ENCODE measurements around the gene APBB2.

The APBB2 gene

DNA sequence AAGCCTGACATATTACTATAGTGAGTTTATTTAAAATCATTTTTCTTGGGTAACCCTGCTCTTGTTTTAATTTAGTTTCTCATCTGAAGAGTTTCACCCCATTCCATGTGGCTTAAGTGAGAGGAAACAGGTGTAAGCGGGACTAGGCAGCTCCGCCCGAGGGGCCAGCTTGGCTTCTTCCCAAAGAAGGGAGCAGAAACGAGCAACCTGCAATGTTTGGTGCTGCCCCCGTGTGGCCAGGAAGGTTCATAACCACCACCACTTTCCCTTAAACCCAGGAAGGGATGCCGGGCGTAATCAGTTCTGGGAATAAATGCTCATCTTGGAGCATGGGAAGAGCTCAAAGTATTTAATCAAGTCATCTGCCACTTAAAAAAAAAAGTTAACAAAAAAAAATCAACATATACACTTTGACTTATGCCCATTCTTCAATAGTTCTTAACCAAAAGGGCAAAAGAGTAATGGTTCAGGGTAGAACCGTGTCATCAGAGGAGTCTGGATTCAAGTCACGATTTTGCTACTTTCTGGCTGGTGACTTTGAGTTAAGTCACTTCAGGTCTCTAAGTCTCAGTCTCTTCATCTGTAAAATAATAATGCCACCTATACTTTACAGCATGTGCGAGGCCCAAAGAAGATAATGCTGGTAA is 316.7 kb downstream of the APBB2 start:
- in situ Hi-C loops (cut with HindIII; ENCODE audit: low pct_unique_long_range_greater_than_20kb, low sequenced_read_pairs), result no loop called here
- peak; percentile 61 to 63 for DNase-seq (ENCODE audit: low read depth in 1 of 2, low spot score in 1 of 2)
- TF ChIP-seq JUND (IDR thresholded peaks at IDR 0.05; ENCODE audit: low read depth), result no peak

DNA sequence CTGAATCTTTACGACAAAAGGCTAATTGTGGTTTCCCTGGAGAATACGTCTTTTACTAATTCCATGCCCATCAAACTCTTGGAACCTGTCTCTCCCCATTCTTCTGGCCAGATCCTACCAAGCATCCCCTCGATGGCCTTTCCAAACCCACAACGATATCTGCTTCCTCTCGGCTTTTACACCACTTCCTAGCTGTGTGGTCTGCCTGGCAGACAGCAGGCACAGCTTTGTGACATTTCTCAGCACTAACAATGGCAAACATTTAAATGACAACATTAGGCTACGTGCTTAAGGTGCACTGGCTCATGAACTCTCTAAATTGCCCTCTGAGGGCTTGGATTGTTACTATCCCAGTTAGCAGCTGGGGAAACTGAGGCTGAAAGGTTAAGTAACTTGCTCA is 323.6 kb downstream of the APBB2 start:
- no peak for TF ChIP-seq JUND (IDR thresholded peaks at IDR 0.05; ENCODE audit: low read depth)
- in situ Hi-C loops (cut with HindIII; ENCODE audit: low pct_unique_long_range_greater_than_20kb, low sequenced_read_pairs), result no loop called here
- no peak for DNase-seq (ENCODE audit: low read depth in 1 of 2, low spot score in 1 of 2)

DNA sequence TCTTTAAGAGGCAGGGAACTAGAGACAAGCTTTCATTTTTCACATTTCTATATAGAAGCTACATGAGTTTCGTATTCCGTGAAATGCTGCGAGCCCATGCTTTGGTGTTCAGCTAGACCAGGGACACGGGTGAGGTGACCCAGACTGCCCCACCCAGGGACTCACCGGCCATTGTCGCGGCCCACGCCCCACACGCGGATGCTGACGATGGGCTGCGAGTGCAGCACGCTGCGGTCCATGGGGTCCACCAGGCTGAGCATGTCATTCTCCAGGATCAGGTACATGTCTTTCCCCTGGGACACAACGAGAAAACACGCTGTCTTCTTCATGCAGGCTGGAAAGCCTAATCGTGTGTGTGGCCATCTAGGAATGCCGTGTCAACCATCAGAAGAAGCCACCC is 324.1 kb downstream of the APBB2 start:
- no peak for DNase-seq (ENCODE audit: low read depth in 1 of 2, low spot score in 1 of 2)
- TF ChIP-seq JUND (IDR thresholded peaks at IDR 0.05; ENCODE audit: low read depth), result no peak
- in situ Hi-C loops (cut with HindIII; ENCODE audit: low pct_unique_long_range_greater_than_20kb, low sequenced_read_pairs), result no loop called here

DNA sequence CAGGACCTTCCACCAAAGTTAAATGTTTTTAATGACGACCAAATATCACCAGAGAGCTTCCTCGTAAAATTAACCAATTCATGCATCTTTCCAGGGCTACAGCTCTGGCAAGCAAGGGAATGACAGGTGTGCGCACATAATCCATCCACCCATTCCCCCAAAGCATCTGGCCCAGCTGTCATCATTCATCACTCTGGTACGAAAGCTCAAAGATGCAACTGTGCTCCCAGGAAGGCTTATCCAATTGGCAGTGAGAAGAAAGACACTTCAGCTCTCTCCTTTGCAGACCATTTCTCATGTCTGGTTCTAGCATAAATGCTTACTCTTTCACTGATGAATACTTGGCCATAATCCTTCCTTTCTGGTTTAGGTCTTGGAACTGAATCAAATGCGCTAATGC is 325.4 kb downstream of the APBB2 start:
- DNase-seq (ENCODE audit: low read depth in 1 of 2, low spot score in 1 of 2), result no peak
- no peak for TF ChIP-seq JUND (IDR thresholded peaks at IDR 0.05; ENCODE audit: low read depth)

DNA sequence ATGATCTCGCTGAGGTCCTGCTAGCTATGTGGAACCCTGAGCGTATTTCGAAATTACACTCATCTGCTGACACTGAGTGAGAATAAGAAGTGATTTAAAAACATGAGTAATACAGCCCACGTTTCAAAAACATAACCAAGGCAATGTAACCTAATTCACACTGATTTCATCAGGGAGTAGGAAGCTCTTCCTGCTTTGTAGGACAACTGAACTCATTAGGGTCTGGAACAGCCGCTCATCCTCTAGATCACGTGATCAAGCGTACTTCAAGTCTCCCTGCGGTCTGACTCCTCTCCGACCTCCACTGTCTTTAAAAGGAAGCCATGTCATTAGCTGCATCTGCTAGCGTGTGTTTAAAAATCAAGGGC is 326.6 kb downstream of the APBB2 start:
- DNase-seq (ENCODE audit: low read depth in 1 of 2, low spot score in 1 of 2), result no peak
- no peak for TF ChIP-seq JUND (IDR thresholded peaks at IDR 0.05; ENCODE audit: low read depth)
- in situ Hi-C loops (cut with HindIII; ENCODE audit: low pct_unique_long_range_greater_than_20kb, low sequenced_read_pairs), result no loop called here

More for the DNA sequence above, 325.4 kb downstream of the APBB2 start:
- in situ Hi-C loops (cut with HindIII; ENCODE audit: low pct_unique_long_range_greater_than_20kb, low sequenced_read_pairs), result no loop called here

DNA sequence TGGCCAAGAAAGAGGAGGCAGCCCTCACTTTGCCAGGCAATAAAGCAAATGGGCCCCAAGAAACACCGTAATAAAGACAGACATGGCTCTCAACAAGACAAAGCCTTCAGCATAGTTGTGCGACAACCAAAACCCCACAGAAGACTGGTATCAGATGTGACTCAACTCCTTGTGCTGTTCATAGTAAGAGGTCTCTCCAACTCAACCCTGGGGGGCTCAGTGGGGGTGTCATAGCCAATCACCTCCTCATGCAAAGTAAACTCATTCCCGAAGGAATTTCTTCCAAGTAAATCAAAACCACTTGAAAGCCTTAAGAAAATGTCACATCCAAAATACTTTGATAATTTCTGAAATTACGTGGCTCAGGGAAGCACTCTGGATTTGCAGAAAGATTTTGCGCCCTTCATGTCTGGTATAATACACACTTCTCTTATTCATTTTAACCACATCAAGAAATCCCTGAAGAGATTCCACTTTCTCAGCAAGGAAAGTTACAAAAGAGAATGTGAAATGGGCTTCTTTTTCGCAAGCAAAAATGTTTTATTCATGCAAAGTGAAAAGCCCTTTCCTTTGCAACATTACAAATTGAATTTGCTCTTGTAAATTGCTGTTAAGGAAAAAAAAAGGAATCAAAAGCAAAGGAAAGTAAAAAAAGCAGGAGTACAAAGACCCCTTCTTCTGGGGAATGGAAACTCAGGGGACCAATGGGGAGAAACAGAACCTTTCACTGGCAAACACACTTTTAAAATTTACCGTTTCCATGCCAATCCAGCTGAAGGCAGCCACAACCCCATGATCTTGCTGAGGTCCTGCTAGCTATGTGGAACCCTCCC is 327.2 kb downstream of the APBB2 start:
- DNase-seq (ENCODE audit: low read depth in 1 of 2, low spot score in 1 of 2), result no peak
- in situ Hi-C loops (cut with HindIII; ENCODE audit: low pct_unique_long_range_greater_than_20kb, low sequenced_read_pairs), result no loop called here
- no peak for TF ChIP-seq JUND (IDR thresholded peaks at IDR 0.05; ENCODE audit: low read depth)

DNA sequence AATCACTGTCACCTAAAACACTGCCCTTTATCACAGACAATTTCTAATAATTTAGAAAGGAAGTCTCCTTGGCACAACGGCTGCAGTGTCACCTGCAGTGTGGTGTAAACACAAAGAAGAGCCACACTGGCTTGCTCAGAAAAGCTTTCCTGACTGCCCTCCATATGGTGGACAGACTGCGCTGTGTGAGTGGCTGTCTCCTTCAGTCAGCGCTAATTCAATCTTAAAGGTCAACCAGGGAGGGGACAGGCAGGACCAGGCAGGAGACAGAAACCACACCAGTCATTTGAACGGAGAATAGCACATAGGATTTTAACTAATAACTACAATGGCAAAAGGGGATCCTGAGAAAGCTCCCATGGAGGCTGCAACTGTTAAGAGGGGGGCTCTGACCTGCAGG is 332.5 kb downstream of the APBB2 start:
- in situ Hi-C loops (cut with HindIII; ENCODE audit: low pct_unique_long_range_greater_than_20kb, low sequenced_read_pairs), result no loop called here
- TF ChIP-seq JUND (IDR thresholded peaks at IDR 0.05; ENCODE audit: low read depth), result no peak
- DNase-seq (ENCODE audit: low read depth in 1 of 2, low spot score in 1 of 2), result no peak

DNA sequence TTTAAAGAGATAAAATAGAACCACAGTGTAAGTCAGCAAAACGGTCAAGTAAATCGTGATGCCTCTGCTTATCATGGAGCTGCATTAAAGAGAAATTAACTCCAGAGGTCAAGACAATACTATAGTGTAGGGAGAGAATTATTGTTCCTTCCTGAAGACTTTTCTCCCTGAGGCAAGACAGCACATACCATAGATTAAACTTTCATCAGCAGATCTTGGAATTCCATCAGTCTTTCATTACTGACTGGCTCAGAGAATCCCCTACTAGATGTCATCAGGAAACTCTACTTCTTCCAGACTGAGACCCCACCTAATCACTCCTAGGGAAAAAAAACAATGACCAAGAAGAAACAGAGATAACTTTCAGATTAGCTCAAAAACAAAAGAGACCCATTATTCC is 333.2 kb downstream of the APBB2 start:
- in situ Hi-C loops (cut with HindIII; ENCODE audit: low pct_unique_long_range_greater_than_20kb, low sequenced_read_pairs), result no loop called here
- DNase-seq (ENCODE audit: low read depth in 1 of 2, low spot score in 1 of 2), result no peak
- TF ChIP-seq JUND (IDR thresholded peaks at IDR 0.05; ENCODE audit: low read depth), result no peak

DNA sequence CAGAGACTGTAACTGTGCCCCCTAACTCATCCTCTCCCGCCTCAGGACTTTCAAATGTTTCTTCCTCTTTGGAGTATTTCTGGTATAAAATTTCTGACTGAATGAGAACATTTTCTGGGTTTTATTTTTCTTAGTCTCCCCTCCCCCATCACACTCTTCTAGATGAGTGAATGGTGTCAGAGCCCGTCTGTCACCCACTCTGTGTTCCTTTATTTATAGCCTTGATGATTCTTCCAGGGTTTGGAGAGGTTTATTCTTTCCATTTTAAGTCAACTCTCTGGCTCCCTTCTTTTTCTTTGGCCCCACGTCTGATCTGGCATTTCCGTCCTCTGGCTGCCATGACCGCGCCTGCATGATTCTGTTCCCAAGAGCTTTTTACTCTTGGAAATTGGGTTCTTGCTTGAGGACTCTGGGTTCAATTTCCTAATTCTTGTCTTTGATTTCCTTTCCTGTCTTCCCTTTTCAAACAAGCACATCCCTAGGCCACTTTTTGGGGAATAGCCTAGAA is 335.7 kb downstream of the APBB2 start:
- TF ChIP-seq JUND (IDR thresholded peaks at IDR 0.05; ENCODE audit: low read depth), result no peak
- no peak for DNase-seq (ENCODE audit: low read depth in 1 of 2, low spot score in 1 of 2)
- in situ Hi-C loops (cut with HindIII; ENCODE audit: low pct_unique_long_range_greater_than_20kb, low sequenced_read_pairs), result no loop called here

DNA sequence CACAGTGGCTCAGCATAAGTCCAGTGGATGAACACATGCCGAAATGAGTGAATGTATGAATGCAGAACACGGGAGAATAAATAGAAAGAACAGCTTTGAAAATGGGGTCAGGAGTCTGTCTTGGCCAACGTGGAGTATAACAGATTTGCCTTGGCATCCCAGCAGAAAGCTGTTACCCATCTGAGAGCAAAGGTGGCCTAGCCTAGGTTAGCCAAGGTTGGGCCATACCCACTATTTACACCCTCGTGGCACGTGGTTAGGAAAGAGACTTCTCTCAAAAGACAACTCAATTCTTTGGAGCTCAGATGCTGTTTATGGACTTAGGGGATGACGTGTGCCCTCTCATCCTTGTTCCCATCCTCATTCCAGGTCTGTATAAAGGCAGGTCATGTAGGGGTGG is 337.3 kb downstream of the APBB2 start:
- in situ Hi-C loops (cut with HindIII; ENCODE audit: low pct_unique_long_range_greater_than_20kb, low sequenced_read_pairs), result no loop called here
- TF ChIP-seq JUND (IDR thresholded peaks at IDR 0.05; ENCODE audit: low read depth), result no peak
- DNase-seq (ENCODE audit: low read depth in 1 of 2, low spot score in 1 of 2), result no peak

DNA sequence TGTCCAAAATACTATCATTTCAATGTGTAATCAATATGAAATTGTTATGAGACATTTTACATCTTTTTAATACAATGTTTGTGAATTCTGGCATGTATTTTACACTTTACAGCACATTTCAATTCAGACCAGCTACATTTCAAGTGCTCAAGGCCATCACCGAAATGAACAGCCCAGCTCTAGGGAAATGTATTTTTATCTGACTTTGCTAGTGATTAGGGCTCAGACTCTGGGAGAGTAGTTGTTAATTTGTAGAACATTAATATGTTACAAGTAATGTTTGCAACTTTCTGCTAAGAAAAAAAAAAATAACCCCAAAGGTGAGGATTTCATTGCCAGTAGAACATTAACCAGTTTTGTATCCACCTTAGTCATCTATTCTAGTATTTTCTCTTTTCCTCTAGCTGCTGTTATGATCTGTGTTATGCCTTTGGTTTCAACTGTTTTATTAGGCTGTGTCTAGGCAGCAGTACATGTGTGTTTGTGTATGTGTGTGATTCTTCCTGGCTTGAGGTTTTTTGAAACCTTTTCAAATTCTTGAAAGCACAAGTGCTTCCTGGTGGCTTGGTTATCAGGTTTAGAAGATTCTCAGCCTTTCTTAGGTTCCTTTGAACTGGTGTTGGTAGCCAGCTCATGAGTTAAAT is 338.7 kb downstream of the APBB2 start:
- in situ Hi-C loops (cut with HindIII; ENCODE audit: low pct_unique_long_range_greater_than_20kb, low sequenced_read_pairs), result no loop called here
- TF ChIP-seq JUND (IDR thresholded peaks at IDR 0.05; ENCODE audit: low read depth), result no peak
- DNase-seq (ENCODE audit: low read depth in 1 of 2, low spot score in 1 of 2), result no peak

DNA sequence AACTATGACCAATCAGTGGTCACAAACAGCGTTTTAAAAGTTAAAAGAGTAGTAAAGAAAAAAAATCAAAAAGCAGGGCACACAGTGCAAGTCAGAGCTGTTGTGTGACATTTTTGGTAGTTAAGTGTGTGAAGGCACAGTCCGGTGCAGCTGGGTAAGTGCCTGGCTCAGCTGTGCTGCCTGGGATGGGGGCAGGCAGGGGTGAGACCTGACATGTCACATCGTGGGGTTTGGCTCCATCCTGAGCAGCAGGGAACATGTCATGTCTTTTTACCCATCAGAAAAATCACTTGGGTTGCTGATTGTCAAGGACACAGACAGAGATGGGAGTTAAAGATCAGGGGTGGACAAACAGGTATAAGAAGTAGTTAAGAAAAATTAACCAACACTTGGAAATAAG is 339.4 kb downstream of the APBB2 start:
- in situ Hi-C loops (cut with HindIII; ENCODE audit: low pct_unique_long_range_greater_than_20kb, low sequenced_read_pairs), result no loop called here
- DNase-seq (ENCODE audit: low read depth in 1 of 2, low spot score in 1 of 2), result no peak
- TF ChIP-seq JUND (IDR thresholded peaks at IDR 0.05; ENCODE audit: low read depth), result no peak

DNA sequence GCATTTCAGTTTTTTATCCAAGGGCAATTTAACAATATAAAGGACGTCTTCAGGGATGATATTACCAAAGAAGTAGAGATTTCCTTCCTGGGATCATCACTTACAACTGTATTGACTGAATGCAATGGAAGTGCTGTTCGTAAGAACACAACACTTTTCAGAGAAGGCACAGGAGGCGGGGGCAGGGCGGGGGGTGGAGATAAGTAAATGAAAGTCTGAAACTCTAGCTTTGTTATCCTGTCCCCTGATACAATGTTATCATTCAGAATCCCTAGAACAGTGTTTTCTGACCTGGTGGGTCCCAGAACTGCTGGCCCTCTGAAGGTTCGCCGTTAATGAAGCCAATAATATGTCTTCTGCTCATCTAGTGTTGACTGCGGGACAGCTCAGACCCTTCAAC is 340.0 kb downstream of the APBB2 start:
- no peak for TF ChIP-seq JUND (IDR thresholded peaks at IDR 0.05; ENCODE audit: low read depth)
- DNase-seq (ENCODE audit: low read depth in 1 of 2, low spot score in 1 of 2), result no peak
- in situ Hi-C loops (cut with HindIII; ENCODE audit: low pct_unique_long_range_greater_than_20kb, low sequenced_read_pairs), result no loop called here

Measured in T47D (cell line).